Uterus (tissue), 2 donors: ENCODE results near the gene FUCA2.

Experiments used
- POLR2A ChIP-seq, 2 donors: fragments of 450-650 bp; IDR thresholded peaks; one replicate each; pipeline ENCODE4 v1.6.1; 2016; ENCODE audit warnings: antibody characterized with exemption in 2 of 2, mild to moderate bottlenecking in 1 of 2, moderate library complexity in 1 of 2
- TF ChIP-seq, protein P1 (sequence below), 4 experiments: fragments of 200-600 bp in 2 of 4; fragments of 450-650 bp in 2 of 4; sonication (generic) in 2 of 4; IDR thresholded peaks; one replicate each; pipeline ENCODE4 v1.5.1; 2016 to 2019; ENCODE audit warnings: antibody characterized with exemption in 4 of 4, mild to moderate bottlenecking in 2 of 4, moderate library complexity in 1 of 4

DNA sequence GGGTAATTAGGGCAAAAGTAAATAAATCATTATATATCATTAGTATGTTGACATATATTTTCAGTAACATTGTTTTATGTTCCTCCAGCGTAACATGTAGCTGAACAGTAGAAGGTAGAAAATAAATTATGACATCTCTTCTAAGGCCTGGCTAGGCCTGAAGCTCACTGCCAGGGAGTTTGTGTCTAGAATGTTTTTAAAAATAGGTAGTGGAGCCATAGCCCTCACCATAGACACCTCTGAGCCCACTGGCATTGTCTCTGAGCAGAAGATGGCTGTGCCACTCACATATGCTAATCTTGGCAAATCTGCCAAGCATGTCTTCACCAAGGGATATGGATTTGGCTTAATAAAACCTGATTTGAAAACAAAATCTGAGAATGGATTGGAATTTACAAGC, 21.3 kb downstream of the FUCA2 start:
- TF ChIP-seq, protein P1, sequence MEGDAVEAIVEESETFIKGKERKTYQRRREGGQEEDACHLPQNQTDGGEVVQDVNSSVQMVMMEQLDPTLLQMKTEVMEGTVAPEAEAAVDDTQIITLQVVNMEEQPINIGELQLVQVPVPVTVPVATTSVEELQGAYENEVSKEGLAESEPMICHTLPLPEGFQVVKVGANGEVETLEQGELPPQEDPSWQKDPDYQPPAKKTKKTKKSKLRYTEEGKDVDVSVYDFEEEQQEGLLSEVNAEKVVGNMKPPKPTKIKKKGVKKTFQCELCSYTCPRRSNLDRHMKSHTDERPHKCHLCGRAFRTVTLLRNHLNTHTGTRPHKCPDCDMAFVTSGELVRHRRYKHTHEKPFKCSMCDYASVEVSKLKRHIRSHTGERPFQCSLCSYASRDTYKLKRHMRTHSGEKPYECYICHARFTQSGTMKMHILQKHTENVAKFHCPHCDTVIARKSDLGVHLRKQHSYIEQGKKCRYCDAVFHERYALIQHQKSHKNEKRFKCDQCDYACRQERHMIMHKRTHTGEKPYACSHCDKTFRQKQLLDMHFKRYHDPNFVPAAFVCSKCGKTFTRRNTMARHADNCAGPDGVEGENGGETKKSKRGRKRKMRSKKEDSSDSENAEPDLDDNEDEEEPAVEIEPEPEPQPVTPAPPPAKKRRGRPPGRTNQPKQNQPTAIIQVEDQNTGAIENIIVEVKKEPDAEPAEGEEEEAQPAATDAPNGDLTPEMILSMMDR (IDR thresholded peaks at IDR 0.05): no peak
- TF ChIP-seq POLR2A (IDR thresholded peaks at IDR 0.05): no peak
